Measurements from ENCODE around the gene SPPL2C.

The SPPL2C gene

DNA sequence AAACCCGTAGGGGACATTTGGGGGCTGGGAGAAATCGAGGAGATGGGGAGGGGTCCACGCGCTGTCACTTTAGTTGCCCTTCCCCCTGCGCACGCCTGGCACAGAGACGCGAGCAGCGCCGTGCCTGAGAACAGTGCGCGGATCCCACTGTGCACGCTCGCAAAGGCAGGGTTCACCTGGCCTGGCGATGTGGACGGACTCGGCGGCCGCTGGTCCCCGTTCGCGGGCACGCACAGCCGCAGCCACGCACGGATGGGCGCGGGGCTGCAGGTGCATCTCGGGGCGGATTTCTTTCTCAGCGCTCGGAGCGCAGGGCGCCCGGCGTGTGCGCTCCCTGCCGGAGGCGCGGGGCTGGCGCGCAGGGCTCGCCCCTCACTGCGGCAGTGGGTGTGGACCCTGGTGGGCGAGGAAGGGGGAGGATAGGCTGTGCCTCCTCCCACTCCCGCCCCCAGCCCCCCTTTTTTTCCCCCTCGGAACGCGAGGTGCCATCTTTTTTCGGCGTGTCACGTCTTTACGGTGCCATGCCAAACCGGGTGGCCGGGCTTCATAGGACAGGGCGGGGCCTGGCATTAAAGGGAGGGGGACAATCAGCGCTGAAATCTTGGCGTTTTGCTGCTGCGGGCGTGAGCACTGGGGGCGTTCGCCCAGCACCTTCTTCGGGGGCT, 50.8 kb downstream of the SPPL2C start:
- TF ChIP-seq POLR2A (IDR thresholded peaks at IDR 0.05; ENCODE audit: extremely low read depth, insufficient read length) = no peak
- H3K4me3 ChIP-seq (ENCODE audit: low read depth, low read length) = no peak overlapping the region
- no peak for DNase-seq (ENCODE audit: low read depth)

GRCh38 chr17:45895969-45896785, 51.5 kb downstream of the SPPL2C start:
- no peak for DNase-seq (ENCODE audit: low read depth)
- TF ChIP-seq POLR2A (IDR thresholded peaks at IDR 0.05; ENCODE audit: extremely low read depth, insufficient read length) (no peak), MYC (IDR thresholded peaks at IDR 0.05; ENCODE audit: low read depth, low read length) (no peak), MAX (IDR thresholded peaks at IDR 0.05; ENCODE audit: low read depth, low read length) (no peak)
- TF ChIP-seq, protein P1, sequence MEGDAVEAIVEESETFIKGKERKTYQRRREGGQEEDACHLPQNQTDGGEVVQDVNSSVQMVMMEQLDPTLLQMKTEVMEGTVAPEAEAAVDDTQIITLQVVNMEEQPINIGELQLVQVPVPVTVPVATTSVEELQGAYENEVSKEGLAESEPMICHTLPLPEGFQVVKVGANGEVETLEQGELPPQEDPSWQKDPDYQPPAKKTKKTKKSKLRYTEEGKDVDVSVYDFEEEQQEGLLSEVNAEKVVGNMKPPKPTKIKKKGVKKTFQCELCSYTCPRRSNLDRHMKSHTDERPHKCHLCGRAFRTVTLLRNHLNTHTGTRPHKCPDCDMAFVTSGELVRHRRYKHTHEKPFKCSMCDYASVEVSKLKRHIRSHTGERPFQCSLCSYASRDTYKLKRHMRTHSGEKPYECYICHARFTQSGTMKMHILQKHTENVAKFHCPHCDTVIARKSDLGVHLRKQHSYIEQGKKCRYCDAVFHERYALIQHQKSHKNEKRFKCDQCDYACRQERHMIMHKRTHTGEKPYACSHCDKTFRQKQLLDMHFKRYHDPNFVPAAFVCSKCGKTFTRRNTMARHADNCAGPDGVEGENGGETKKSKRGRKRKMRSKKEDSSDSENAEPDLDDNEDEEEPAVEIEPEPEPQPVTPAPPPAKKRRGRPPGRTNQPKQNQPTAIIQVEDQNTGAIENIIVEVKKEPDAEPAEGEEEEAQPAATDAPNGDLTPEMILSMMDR (IDR thresholded peaks at IDR 0.05; ENCODE audit: low read depth, low read length) = no peak
- no peak overlapping the region for H3K4me3 ChIP-seq (ENCODE audit: low read depth, low read length)
